Kasumi-1 (cell line): ENCODE measurements around the gene PAM16.
"Not testable (repeated sequence)": the region's sequence is repeated elsewhere in the genome, so short reads cannot be mapped to it uniquely, and the experiment has no call there.

Experiments
- DNase-seq, 2 experiments: peaks; one replicate each; lab custom pipeline; 2025; lab: John Stamatoyannopoulos, UW

Gene PAM16

DNA sequence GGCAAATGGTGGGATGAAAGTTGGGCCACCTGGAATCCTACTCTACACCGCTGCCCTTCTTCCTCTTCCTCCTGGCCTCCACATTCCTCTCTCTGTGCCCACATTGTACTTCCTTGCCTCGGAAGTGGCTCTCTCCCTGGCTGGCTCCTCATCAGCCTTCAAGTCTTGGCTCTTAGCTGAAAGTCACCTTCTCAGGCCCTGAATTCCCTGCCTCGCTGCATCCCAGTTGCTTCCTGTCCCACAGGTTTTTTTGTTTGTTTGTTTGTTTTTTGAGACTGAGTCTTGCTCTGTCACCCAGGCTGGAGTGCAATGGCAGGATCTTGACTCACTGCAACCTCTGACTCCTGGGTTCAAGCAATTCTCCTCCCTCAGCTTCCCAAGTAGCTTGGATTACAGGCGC, 2.6 kb upstream of the PAM16 start:
- no peak for DNase-seq

DNA sequence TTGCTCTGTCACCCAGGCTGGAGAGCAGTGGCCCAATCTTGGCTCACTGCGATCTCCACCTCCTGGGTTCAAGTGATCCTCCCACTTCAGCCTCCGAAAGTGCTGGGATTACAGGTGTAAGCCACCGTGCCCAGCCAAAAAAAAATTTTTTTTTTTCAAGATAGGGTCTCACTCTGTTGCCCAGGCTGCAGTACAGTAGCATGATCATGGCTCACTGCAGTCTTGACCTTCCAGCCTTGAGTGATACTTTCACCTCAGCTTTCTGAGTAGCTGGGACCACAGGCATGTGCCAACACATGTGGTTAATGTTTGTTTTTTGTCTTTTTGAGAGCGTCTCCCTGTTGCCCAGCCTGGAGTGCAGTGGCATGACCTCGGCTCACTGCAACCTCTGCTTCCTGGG, 1.7 kb upstream of the PAM16 start:
- no peak for DNase-seq

DNA sequence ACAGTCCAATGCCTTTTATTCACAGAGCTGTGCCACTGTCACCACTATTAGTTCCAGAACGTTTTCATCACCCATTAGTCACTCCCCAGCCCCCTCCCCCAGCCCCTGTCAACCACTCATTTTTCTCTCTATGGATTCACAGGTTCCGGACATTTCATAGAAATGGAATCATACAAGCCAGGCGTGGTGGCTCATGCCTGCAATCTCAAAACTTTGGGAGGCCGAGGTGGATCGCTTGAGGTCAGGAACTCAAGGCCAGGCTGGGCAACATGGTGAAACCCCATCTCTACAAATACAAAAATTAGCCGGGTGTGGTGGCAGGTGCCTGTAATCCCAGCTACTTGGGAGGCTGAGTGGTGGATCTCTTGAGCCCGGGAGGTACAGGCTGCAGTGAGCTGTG, 759 bp upstream of the PAM16 start:
- DNase-seq = no peak

DNA sequence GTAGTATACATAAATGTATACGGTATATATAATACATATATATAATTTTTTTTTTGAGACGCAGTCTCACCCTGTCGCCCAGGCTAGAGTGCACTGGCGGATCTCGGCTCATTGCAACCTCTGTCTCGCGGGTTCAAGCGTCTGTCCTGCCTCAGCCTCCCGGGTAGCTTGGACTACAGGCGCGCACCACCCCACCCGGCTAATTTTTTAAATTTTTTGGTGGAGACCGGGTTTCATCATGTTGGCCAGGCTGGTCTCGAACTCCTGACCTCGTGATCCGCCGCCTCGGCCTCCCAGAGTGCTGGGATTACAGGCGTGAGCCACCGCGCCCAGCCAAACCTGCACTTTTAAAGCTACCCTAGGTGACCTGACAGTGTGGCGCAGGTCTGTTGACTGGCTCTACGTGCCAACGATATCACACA, 745 bp downstream of the PAM16 start:
- DNase-seq = no peak

DNA sequence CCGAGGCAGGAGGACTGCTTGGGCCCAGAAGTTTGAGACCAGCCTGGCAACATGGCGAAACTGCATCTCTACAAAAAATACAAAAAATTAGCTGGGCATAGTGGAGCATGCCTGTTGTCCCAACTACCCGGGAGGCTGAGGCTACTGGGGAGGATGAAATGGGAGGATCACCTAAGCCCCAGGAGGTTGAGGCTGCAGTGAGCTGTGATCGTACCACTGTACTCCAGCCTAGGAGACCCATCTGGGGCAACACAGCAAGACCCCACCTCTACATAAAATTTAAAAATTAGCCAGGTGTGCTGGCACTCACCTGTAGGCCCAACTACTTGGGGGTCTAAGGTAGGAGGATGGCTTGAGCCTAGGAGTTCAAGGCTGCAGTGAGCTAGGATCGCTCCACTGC, 1.8 kb downstream of the PAM16 start:
- no peak for DNase-seq

GRCh38 chr16:4347765-4348509, 3.2 kb downstream of the PAM16 start:
- DNase-seq = no peak

DNA sequence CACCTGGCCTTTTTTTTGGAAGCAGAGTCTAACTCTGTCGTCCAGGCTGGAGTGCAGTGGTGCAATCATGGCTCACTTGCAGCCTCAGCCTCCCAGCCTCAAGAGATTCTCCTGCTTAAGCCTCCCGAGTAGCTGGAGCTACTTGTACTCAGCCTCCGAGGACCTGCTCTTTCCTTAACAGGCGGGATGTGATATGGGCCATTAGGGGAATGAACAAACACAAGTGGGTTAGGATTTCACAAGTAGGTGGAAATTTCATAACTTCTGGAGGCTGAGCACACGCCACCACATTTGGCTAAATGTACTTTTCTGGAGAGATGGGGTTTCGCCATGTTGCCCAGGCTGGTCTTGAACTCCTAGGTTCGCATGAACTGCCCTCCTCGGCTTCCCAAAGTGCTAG, 4.1 kb downstream of the PAM16 start:
- no peak for DNase-seq

- no peak for DNase-seq
These were observed 5.0 kb downstream of the PAM16 start for GRCh38 chr16:4345836-4346781.

GRCh38 chr16:4344983-4345835, 5.9 kb downstream of the PAM16 start:
- DNase-seq = no peak

DNA sequence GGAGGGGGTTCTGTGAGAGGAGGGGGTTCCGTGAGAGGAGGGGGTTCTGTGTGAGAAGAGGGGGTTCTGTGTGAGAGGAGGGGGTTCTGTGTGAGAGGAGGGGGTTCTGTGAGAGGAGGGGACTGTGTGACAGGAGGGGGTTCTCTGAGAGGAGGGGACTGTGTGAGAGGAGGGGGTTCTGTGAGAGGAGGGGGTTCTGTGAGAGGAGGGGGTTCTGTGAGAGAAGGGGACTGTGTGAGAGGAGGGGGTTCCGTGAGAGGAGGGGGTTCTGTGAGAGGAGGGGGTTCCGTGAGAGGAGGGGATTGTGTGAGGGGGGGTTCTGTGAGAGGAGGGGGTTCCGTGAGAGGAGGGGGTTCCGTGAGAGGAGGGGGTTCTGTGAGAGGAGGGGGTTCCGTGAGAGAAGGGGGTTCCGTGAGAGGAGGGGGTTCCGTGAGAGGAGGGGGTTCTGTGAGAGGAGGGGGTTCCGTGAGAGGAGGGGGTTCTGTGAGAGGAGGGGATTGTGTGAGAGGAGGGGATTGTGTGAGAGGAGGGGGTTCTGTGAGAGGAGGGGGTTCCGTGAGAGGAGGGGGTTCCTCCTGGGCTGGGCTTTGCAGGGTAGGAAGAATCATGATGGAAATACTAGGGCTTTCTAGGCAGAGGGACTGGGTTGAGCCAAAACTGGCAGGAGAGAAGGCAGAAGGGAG, 6.7 kb downstream of the PAM16 start:
- not testable (repeated sequence) for DNase-seq

DNA sequence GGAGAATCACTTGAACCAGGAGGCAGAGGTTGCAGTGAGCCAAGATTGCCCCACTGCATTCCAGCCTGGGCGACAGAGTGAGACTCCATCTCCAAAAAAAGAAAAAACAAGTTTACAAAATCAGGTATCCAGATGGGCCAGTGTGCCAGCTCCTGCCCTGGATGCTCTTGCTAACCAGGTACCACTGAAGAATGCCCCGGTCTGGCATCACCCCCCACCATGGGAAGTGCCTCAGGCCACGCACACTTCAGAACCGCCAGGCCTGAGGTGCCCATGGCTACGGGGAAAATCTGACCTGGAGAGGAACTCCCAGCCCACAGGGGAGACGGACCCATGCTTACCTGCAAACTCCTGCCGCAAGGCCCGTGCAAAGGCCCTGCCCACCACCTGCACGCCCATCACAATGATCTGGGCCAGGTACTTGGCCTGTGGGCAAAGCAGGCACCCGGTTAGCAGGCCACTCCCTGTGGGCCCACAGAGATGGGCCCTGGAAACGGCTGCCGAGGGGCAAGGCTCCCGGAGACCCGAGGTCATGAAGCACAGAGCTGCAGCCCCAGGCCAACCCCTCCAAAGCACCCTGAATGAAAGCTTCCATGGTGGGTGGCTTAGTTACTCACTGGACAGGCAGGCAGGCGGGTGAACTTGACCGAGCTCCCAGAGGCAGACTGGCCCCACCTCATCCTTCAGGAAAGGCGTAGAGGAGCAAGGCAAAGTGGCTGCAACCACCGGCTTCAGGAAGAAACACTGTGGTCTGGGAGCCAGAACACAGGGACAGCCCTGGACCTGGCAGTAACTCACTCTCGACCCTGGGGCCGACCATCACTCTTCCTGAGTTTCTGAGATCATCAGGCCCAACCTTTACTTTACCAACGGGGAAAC, 8.0 kb downstream of the PAM16 start:
- no peak for DNase-seq

DNA sequence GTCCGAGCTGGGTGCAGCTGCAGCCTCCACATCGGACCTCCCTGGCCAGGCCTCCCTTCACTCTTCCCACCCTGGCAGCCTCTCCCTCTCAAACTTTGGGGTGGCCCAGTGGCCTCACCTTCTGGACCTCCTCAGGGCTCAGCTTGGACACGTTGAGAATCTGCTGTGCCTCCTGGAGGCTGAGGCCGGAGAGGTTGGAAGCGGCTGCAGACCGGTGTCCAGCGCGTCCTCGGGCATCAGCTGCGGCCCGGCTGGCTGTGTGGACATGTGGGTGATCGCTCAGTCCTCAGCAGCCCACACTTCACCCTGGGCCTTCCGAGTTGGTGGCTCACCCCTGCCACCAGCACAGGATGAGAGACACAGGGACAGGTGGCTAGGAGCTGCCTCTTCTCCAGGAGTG, 9.9 kb downstream of the PAM16 start:
- DNase-seq = no peak

DNA sequence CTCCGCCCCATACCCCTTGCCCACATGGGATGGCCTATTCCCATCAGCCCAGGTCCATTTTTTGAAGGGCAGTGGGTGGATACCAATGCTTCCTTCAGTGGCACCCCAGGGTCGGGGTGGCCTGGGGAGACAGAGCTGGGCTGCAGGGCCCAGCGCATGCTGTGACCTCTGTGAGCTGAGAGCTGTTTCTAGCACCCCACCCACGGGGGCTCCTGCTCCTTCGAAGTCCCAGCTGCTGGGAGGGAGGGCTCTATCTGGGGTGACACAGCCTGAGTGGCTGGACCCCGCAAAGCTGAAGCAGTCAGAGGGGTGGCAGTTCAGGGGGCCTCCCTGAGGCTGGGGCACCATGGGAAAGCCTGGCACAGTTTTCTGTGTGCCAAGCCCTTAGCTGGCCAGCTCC, 10.7 kb downstream of the PAM16 start:
- DNase-seq = no peak

- no peak for DNase-seq
These were observed 11.2 kb downstream of the PAM16 start for GRCh38 chr16:4339909-4340308.

DNA sequence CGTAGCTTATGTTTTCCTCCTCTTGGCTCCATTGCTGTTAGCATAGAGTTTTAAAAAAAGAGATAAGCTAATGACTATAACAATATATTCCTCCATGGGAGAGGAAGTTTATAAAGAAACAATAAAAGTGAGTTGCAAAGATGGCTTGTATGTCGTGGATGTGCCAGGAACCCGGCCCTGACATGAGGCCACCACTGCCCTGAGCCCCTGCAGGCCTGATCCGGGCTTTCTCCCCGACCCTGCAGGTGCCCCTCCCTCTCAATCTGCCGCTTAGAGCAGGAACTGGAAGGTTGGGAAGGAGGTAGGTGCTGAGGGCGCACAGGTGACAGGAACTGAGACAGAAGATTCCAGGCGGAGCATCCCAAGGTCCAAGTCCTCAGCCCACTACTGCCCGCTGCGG, 11.7 kb downstream of the PAM16 start:
- no peak for DNase-seq

DNA sequence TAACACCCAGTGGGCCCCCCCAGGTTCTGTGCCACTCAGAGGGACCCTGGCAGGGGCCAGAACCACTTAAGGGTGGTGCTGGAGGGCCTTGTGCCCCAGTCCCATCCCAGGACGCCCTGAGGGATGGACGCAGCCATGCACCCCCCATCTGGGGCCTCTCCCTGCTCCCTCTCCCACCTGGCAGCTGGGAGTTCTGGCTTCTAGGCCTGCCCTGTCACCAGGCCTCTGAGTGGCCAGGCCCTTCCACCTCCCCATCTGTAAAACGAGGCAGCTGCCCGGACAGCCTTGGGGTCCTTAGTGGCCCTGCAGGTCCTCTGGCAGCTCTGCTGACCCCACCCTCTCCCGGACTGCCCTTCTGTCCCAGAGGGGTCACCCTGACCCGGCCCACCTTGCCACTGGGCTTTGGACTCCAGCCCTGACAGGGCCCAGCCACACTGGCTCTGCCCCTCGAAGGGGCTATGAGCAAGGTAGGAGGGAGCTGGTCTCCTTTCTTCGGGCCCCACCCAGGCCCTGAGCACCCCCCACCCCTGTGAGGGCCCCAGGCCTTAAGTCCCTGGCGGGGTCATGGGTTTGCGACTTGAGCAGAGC, 12.3 kb downstream of the PAM16 start:
- DNase-seq = no peak

- no peak for DNase-seq
These were observed 13.0 kb downstream of the PAM16 start for GRCh38 chr16:4338125-4338582.

- no peak for DNase-seq
These were observed 13.5 kb downstream of the PAM16 start for GRCh38 chr16:4337540-4338088.

GRCh38 chr16:4336701-4337539, 14.2 kb downstream of the PAM16 start:
- DNase-seq = no peak
